Caki2 (cell line): Measurements from ENCODE around the gene HCN4. TPM values are rescaled to one million over a fixed set of nuclear protein-coding genes. Genes with fewer than 3 reads are reported as not detected.

Experiments used
- DNase-seq: peaks from one replicate; pipeline ENCODE4 v3.0.0-alpha.2; 2015; ENCODE audit warnings: low read depth
- in situ Hi-C: cut with HindIII; loops from 2 replicates; pipeline ENCODE4 v1.10.0; 2016; ENCODE audit warnings: low sequenced_read_pairs, low pct_unique_long_range_greater_than_20kb, mixed read lengths
- total RNA-seq: library from RNA; depleted of rRNA; stranded (reverse); fragments of >200 nt; shearing (Covaris generic); gene quantifications from 2 replicates; pipeline ENCODE4 v1.2.3, GENCODE V29; 2014; ENCODE audit warnings: low replicate concordance

HCN4 gene
- total RNA-seq, 1 experiment from 2014 or later = not detected

DNA sequence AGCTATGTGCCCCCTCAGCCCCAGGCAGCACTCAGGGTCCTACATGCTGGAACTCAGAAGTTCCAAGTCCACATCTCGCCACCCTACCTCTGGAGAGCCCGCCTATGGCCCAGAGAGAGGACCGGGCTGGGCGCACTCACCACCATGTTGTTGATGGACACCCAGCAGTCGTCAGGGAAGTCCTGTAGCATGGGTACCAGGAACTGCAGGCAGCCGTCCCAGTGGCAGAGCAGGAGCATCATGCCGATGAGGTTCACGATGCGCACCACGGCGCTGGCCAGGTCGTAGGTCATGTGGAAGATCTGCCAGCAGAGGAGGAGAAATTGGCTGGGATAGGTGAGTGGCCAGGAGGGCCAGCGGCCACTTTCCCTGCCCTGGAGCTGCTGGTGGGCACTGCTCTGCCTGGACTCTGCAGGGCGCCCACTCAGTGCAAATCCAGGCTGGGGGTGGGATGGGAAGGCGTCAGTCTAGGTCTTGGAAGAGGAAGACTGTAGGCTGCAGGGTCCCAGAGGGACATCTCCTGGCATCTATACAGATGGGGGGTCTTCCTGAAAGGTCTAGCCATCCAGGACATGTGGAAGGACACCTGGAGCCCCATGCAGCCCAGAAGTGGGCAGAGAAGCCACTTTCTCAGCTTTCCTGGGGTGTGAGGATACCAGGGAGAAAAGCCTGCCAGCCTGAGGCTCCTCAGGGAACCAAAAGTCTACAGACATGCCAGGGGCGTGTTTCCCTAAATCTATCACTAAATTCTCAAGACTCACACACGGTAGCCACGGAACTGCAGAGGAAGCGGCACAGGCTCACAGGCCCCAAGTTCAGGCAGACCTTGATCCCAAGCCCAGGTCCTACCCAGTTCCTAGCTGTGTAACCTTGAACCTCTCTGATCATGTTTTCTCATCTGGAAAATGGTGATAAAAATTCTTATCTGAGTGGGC, 36.5 kb downstream of the HCN4 start:
- no peak for DNase-seq
- in situ Hi-C loops = no loop called here

DNA sequence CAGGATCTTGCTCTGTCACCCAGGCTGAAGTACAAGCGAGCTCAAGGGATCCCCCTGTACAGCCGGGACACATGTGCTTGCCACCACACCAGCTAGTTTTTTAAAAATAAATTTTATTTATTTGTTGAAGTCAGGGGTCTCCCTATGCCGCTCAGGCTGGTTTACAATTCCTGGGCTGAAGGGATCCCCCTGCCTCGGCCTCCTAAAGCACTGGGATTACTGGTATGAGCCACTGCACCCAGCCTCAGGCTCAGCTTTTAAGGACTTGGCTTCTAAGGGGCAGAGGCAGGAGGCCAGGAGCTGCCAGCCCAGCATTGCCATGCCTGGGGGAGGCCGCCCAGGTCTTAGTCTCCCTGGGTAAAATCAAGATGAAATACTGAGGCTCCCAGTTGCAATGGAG, 37.3 kb downstream of the HCN4 start:
- in situ Hi-C loops = no loop called here
- no peak for DNase-seq

DNA sequence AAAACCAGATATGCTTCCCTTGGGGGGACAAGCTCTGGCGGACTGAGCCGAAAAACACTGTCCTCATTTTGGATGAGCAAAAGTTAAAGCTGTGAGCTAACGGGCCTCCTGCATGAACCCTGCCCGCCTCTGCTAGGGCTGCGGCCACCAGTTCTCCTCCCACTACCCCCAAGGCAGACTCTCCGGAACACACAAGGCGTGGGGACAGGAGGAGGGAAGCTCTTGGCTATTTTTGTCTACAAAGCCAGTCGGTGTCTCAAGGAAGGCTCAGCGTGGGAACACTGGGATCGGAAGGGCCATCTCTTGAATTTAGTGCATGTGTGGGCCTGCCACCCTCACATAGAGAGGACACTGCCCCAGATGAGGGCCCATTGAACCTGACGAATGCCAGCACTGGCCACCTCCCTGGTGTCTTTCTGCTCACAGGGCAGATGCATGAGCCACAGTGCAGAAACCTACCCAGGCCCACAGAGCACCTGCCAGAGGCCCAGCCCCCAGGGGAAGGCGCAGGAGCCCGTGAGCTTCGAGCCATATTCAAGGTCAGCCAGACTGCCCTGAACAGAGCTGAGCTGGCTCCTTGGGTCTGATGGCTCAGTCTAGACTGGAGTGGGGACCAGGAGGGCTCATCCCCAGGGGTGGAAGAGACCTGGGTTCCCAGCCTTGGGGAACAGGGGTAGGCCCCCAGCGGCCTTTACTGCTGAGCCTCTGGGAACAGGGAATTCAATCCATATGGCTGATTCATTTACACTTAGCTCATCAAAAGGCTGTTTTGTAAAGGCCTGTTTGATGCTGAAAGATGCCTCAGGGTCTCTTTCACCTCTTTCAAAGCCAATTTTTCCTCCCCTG, 38.3 kb downstream of the HCN4 start:
- in situ Hi-C loops = no loop called here

DNA sequence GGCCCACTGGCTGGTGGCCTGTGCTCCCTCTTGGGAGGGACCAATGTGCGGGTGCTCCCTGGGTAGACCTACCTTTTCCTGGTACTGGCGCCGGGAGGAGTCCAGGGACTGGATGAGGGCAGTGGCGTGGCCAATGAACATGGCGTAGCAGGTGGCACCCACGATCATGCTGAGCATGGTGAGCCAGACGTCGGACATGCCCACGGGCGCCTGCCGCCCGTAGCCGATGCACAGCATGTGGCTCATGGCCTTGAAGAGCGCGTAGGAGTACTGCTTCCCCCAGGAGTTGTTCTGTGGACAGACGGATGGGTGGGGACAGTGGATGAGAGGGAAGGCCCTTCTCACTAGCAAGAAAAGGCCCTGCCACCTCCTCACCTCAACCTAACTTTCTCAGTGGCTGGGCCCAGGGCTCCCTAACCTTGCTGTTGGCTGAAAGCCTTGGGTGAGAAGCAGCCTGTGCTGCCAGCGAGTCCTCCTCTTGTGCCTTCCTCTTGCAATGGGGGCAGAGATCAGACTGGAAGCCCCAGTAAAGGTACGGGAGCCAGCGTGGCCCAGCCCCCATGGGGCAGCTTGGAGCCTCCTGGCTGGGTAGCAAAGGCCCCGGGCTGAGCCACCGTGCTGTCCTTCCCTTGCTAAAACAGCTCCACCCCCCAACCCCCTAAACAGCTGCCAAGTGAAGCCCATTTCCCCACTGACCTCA, 39.1 kb downstream of the HCN4 start:
- in situ Hi-C loops = no loop called here
- DNase-seq = no peak

More for the DNA sequence above, 38.3 kb downstream of the HCN4 start:
- no peak for DNase-seq

DNA sequence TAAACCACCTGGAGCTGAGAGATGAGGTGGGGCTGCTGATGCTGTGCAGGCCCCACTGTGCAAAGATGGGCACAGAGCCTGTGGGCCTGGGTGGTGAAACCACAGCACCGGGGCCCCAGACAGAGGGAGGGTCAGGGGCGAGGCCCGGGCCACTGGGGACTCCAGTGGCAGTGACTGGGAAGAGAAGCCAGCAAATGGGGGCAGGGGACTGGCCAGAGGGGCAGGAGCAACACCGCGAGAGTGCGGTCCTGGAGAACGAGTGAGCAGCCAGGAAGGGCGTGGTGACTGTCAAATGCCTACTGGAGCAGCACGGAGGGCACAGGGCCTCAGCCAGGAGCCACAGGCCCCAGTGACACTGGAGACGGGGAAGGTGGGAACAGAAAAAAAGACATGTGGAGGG, 39.8 kb downstream of the HCN4 start:
- in situ Hi-C loops = no loop called here
- DNase-seq = no peak

DNA sequence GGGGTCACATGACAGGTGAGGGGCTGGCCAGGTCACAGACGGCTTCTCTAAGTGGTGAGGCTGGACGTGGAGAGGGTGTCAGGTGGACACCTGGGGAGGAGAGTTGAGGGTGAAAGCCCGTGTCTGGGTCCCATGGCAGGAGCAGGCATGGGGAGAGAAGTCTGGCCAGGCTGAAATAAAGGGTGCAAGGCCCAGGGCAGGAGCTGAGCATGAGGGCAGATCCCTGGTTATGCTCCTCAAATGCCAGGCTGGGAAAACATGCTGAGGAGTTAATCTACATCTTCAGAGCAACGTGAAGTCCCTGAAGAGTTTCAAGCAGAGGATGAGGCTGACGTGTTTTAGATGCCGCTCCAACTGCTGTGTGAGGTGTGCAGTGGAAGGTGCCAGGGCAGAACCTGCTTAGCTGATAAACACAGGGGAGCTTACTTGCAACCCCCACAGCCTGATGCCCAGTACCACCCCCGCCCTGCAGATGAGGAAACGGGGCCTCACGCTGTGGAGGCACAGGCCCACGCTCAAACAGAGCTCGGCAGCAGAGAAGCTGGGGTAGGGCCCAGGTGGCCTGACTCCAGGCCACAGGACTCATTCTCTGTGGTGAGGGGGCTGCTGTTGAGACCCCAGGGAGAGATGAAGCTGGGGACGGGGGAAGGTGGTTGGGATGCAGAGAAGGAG, 40.5 kb downstream of the HCN4 start:
- no peak for DNase-seq
- in situ Hi-C loops = no loop called here

DNA sequence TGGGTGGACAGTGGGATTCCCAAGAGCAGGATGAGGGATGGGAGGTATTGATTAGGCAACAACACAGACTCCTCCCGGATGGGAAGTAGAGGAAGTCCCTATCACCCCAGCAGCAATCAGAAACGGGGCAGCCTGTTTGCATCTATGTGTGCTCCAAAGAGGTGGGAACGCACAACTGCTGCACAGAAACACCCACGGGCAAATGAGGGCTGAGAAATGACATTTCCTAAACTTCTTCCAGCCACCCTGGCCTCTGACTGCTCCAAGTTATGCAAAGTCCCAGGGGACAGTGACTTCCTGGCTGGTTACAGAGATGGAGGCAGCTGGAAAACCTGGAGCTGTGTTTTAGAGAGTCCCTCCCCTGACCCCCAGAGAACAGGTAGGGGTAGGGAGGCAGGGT, 42.6 kb downstream of the HCN4 start:
- in situ Hi-C loops = no loop called here
- no peak for DNase-seq

DNA sequence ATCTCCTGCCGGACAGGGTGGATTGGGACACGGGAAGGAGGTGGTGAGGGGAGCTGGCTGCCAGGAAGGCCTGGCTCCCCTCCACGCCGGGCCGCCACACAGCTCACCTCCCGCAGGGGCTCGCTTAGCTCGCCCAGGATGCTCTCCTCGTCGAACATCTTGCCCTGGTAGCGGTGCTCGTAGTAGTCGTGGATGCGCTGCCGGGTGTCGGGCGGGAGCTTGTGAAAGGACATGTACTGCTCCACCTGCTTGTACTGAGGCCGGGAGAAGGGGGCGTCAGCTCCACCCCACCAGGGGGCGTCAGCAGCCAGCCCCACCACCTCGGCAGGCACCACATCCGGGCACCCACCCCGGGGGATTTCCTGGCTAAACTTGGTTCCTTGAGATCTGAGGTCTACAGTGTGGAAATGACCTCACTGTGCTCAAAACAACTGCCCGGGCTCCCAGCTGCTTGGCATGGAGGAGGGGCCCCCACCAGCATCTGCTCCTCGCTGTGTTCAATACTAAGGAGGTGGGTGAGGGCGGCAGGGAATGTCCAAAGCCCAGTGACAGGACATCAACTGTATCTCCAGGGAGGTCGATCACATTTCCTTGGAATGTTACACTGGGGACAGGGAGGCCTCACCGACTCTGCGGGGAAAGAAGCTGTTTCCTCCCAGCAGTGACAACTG, 43.4 kb downstream of the HCN4 start:
- no peak for DNase-seq
- in situ Hi-C loops = no loop called here

DNA sequence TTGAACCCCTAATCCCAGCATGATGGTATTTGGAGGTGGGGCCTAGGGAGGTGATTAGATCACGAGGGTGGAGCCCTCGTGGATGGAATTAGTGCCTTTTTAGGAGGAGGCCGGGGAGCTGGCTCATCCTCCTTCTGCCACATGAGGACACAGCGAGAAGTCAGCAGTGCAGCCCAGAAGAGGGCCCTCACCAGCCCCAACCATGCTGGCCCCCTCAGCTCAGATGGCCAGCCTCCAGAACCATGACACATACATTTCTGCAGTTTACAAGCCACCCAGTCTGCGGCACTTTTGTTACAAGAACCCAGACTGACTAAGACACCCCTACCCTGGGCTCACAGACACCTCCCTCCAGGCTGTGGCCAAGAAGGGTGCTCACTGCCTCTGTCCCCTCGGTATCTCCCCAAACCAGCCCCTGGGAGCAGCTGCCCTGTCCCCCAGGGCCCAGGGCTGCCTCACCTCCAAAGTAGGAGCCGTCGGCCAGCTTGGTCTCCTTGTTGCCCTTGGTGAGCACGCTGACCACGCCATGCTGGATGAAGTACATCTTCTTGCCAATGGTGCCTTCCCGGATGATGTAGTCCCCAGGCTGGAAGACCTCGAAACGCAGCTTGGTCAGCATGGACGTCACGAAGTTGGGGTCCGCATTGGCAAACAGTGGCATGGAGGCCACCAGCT, 44.1 kb downstream of the HCN4 start:
- DNase-seq = no peak
- in situ Hi-C loops = no loop called here

DNA sequence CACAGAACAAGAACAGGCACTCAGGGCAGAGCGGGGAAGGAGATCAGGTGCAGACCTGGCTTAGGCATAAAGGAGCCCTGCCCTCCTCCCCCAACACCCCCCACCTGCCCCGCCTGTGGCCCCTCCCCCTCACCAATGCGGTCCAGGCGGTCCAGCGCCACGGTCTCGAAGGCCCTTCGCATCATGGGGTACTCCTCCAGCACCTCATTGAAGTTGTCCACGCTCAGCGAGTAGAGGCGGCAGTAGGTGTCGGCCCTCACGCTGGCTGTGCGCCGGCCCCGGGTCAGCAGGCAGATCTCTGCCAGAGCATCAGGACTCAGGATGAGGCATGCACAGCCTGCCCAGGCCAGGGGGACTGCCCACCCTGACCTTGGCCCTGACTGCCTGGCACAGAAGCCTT, 44.8 kb downstream of the HCN4 start:
- in situ Hi-C loops = no loop called here
- no peak for DNase-seq

DNA sequence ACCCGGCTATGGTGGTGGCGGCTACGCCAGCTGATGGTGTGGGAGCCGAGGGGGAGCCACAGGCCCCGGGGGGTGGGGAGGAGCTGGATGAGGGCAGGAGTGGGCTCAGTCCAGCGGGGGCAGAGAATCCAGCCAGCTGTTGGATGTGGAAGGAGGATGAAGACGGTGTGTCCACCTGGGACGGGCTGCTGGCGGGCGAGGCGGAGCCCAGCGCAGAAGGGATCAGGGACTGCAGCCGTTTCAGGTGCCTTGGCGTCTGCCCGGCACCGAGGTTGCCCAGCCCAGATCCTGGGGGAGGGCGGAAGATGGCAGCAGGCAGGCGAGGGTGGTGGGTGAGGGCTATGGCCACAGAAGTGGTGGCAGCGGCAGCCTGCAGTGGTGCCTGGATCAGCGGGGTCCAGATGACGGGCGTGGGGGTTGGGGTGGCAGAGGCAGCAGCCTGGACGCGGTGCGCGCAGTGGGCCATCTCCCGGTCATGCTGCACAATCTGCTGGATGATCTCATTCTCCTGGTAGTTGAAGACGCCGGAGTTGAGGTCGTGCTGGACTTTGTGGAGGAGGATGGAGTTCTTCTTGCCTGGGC, 45.3 kb downstream of the HCN4 start:
- in situ Hi-C loops = no loop called here
- DNase-seq = no peak

DNA sequence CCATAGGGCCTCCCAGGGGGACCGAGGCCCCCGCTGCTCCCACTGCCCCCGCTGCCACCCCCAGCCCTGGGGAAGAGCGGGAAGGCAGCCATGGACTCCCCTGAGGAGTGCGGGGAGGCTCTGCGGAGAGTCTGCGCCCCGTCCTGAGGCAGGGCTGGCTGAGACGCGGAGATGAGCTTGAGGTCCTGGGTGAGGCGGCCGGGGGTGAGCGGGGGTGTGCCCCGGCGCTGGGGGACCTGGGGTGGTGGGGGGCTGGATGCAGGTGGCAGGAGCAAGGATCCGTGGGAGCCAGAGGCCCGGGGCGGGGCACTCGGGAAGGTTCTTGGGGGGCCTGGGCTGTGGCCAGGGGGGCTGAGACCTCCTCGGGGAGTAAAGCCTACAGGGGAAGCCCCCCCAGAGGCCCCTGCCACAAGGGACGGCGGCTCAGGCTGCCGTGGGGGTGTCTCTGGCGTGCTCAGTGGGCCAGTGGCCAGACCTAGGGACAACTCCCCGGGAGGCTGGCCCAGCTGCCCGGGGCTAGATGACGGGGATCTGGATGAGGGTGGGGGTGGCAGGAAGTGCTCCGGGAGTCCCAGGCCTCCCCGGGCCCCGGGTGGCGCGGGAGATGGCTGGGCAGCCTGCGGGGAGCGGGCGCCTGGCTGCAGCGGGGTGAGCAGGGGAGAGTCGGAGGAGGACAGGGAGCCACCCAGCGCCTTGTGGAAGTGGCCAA, 45.9 kb downstream of the HCN4 start:
- DNase-seq = no peak
- in situ Hi-C loops = no loop called here

DNA sequence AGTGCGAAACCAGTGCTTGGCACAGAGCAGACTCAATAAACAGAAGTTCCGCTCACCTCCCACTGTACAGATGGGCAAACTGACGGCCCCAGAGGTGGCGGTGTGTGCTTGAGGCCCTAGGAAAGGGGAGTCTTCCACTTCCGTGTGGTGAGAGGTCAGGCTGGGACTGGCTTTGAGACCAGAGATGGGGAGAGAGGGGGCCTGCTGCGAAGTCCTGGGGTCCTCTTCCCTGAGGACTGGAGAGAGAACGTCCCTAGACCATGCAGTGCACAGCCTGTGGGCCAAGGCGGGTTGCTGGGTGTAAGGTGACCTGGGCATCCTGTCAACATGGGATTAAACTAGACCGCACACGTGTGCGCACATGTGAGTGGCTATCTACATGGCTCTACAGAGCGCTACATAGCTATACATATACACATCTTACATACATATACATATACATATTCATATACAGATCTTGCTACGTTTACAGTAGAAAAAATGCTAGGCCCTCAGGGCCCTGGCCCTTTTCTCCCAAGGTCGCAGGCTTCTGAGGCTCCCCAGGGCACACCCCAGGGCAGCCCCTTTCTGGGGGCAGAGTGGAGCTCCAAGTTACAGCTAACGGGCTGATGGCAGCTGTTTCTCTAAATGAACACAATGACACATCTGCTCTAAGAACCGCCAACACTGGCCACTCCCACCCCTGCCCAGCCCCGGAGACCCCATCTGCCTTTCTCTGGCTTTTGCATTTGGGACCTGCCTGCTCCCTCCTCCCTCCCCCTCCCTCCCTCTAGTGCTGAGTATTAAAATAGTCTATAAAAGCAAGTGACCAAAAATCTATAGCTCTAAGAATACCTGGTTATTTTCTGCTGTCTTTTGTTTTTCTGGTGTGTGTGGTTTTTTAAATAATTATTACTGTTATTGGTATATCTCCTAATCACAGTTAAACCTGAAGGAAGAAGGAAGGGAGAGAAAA, 47.0 kb downstream of the HCN4 start:
- in situ Hi-C loops = no loop called here
- DNase-seq = no peak

DNA sequence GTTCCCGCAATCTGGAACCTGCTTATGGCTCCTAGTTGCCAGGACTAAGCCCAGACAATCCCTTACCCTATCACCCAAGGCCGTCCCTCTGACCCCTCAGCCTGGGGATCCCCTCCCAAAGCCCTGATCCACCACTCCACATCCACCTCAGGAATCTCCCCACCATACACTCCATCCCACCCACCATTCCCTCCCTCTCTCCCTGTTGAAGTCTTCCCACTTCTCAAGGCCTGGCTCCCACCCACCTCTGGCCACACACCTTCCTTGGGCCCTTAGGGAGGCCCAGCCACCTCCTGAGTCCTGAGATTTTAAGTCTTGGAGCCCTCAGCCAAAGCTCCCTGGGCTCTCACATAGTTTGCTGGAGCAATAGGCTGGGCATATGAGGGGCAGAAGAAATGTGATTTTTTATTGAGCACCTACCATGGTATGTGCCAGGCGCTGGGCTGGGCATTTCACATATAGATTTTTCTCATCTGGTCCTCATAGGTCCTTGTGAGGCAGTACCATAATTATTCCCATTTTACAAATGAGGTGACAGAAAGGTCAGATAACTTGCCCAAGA, 48.1 kb downstream of the HCN4 start:
- DNase-seq = no peak
- in situ Hi-C loops = no loop called here
